ENCODE measurements around the gene DDX43.

GRCh38 chr6:73364121-73364520, 30.5 kb upstream of the DDX43 start:
- no peak for TF ChIP-seq CTCF (IDR thresholded peaks at IDR 0.05; ENCODE audit: poor library complexity, severe bottlenecking)
- no peak for TF ChIP-seq EP300 (conservative IDR thresholded peaks at IDR 0.05; ENCODE audit: poor library complexity, severe bottlenecking)
- no peak for TF ChIP-seq MXI1 (conservative IDR thresholded peaks at IDR 0.05; ENCODE audit: poor library complexity, severe bottlenecking)
- TF ChIP-seq POLR2AphosphoS5 (IDR thresholded peaks at IDR 0.05), result no peak
- TF ChIP-seq EZH2 (IDR thresholded peaks at IDR 0.05; ENCODE audit: borderline replicate concordance, insufficient read depth, low read length, poor library complexity, severe bottlenecking), result no peak
